Parathyroid adenoma (tissue), 2 donors: Measurements from ENCODE around the gene ZFYVE19.

Experiments
- H2AFZ ChIP-seq: fragments of 300-600 bp; sonication (generic); one replicate; pipeline ENCODE4 v1.7.0; 2017; ENCODE audit warnings: antibody characterized with exemption, mild to moderate bottlenecking
- H3K27ac ChIP-seq: fragments of 300-600 bp; sonication (generic); one replicate; pipeline ENCODE4 v1.7.0; 2017
- H3K27me3 ChIP-seq: fragments of 300-600 bp; sonication (generic); one replicate; pipeline ENCODE4 v1.7.0; 2017; ENCODE audit warnings: low read length; ENCODE audit not compliant: control insufficient read depth, insufficient read depth
- H3K36me3 ChIP-seq: fragments of 300-600 bp; sonication (generic); one replicate; pipeline ENCODE4 v1.7.0; 2017; ENCODE audit warnings: low read length; ENCODE audit not compliant: control insufficient read depth, insufficient read depth
- H3K4me1 ChIP-seq: fragments of 300-600 bp; sonication (generic); one replicate; pipeline ENCODE4 v1.7.0; 2017; ENCODE audit warnings: control low read depth
- H3K4me2 ChIP-seq: fragments of 300-600 bp; sonication (generic); one replicate; pipeline ENCODE4 v1.7.0; 2017; ENCODE audit warnings: low read length
- H3K4me3 ChIP-seq: fragments of 300-600 bp; sonication (generic); one replicate; pipeline ENCODE4 v1.7.0; 2017; ENCODE audit warnings: low read depth, low read length
- H3K79me2 ChIP-seq: fragments of 300-600 bp; sonication (generic); one replicate; pipeline ENCODE4 v1.7.0; 2017; ENCODE audit warnings: control low read depth
- H3K9ac ChIP-seq: fragments of 300-600 bp; sonication (generic); one replicate; pipeline ENCODE4 v1.7.0; 2017; ENCODE audit warnings: mild to moderate bottlenecking
- H3K9me3 ChIP-seq: fragments of 300-600 bp; sonication (generic); one replicate; pipeline ENCODE4 v1.7.0; 2017; ENCODE audit warnings: low read length; ENCODE audit not compliant: control insufficient read depth
- CTCF ChIP-seq: fragments of 300-600 bp; sonication (generic); IDR thresholded peaks from one replicate; pipeline ENCODE4 v1.7.0; 2017; ENCODE audit warnings: antibody characterized with exemption, mild to moderate bottlenecking
- donor health status: primary hyperparathyroidism.

Gene ZFYVE19

GRCh38 chr15:40847223-40847961, 40.5 kb downstream of the ZFYVE19 start:
- peak overlapping the region; percentile 97 for H3K4me2 ChIP-seq
- peak overlapping the region; percentile 39 for H3K4me3 ChIP-seq
- H3K27ac ChIP-seq = peak overlapping the region; percentile 47
- no peaks in the 10 kb centered on the region for H3K36me3 ChIP-seq
- no peak overlapping the region for H2AFZ ChIP-seq
- H3K9me3 ChIP-seq = no peaks in the 10 kb centered on the region
- H3K4me1 ChIP-seq = peaks cover 7% of the 10 kb centered on the region
- no peak overlapping the region for H3K9ac ChIP-seq
- H3K27me3 ChIP-seq = no peaks in the 10 kb centered on the region
- TF ChIP-seq CTCF = no peak
- peaks cover 14% of the 10 kb centered on the region for H3K79me2 ChIP-seq

- Histone ChIP-seq H3K4me2 (no peak overlapping the region), H3K79me2 (peaks cover 9% of the 10 kb centered on the region), H2AFZ (no peak overlapping the region), H3K9me3 (no peaks in the 10 kb centered on the region), H3K27me3 (no peaks in the 10 kb centered on the region), H3K36me3 (no peaks in the 10 kb centered on the region), H3K27ac (no peak overlapping the region), H3K4me1 (peaks cover 7% of the 10 kb centered on the region), H3K9ac (no peak overlapping the region), H3K4me3 (no peak overlapping the region)
- no peak for TF ChIP-seq CTCF
Observed at GRCh38 chr15:40850576-40851112, 43.8 kb downstream of the ZFYVE19 start.

GRCh38 chr15:40852529-40852928, 45.6 kb downstream of the ZFYVE19 start:
- TF ChIP-seq CTCF = no peak
- no peaks in the 10 kb centered on the region for H3K79me2 ChIP-seq
- H3K36me3 ChIP-seq = no peaks in the 10 kb centered on the region
- H2AFZ ChIP-seq = no peak overlapping the region
- no peak overlapping the region for H3K9ac ChIP-seq
- H3K4me3 ChIP-seq = no peak overlapping the region
- H3K9me3 ChIP-seq = no peaks in the 10 kb centered on the region
- no peaks in the 10 kb centered on the region for H3K27me3 ChIP-seq
- H3K27ac ChIP-seq = no peak overlapping the region
- no peak overlapping the region for H3K4me2 ChIP-seq
- no peaks in the 10 kb centered on the region for H3K4me1 ChIP-seq

- Histone ChIP-seq H3K36me3 (no peaks in the 10 kb centered on the region), H3K27me3 (no peaks in the 10 kb centered on the region), H3K4me2 (no peak overlapping the region), H3K79me2 (no peaks in the 10 kb centered on the region), H3K9ac (no peak overlapping the region), H2AFZ (no peak overlapping the region), H3K9me3 (no peaks in the 10 kb centered on the region), H3K4me3 (no peak overlapping the region), H3K4me1 (no peaks in the 10 kb centered on the region), H3K27ac (no peak overlapping the region)
- no peak for TF ChIP-seq CTCF
Observed at GRCh38 chr15:40853241-40853890, 46.5 kb downstream of the ZFYVE19 start.
